ENCODE results near the gene MTA1.

- TF ChIP-seq CTCF (IDR thresholded peaks at IDR 0.05): no peak
- TF ChIP-seq POLR2A (IDR thresholded peaks at IDR 0.05): no peak
These were observed 6.9 kb downstream of the MTA1 start for GRCh38 chr14:105426416-105427130.

Measured in heart left ventricle (tissue), 13 donors.